B cell (primary cell): ENCODE data around the gene FAM114A1.

Source experiments
- CTCF ChIP-seq: fragments of 200-600 bp; IDR thresholded peaks from one replicate; pipeline ENCODE4 v1.8.0; 2022; ENCODE audit warnings: antibody characterized with exemption, mild to moderate bottlenecking
- EZH2 ChIP-seq: IDR thresholded peaks from 2 replicates; pipeline ENCODE4 v1.6.1; 2012; ENCODE audit warnings: borderline replicate concordance, low read depth, mild to moderate bottlenecking, moderate library complexity, low read length; ENCODE audit not compliant: insufficient read depth, poor library complexity, severe bottlenecking

GRCh38 chr4:38905652-38906385 is 38.2 kb downstream of the FAM114A1 start:
- TF ChIP-seq EZH2 (no peak), CTCF (no peak)
